HG03558 (cell line): ENCODE data around the gene TSLP.

Source experiments
- ATAC-seq: cut with Tn5 transposase; IDR thresholded peaks from one replicate; pipeline ENCODE4 v1.9.1; 2021; ENCODE audit warnings: moderate number of reproducible peaks; ENCODE audit not compliant: unreplicated experiment; ENCODE audit errors: extremely low read depth

Gene TSLP

DNA sequence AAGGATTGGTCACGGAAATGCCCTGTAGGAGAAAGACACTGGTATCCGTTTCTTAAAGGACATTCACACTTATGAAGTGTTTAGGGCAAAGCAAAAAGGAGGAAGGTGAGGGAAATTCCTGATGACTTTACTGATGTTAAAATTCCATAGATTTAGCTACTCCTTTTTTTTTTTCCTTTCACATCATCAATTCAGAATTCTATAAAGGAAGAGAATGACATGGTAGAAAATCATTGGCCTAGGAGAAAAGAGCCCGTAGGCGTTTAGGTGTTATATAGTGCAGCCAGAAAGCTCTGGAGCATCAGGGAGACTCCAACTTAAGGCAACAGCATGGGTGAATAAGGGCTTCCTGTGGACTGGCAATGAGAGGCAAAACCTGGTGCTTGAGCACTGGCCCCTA, at the start of gene TSLP:
Gene TSLP, plus strand, starts transcription at position 301 of the 400 bp plus-strand sequence. CDS start 178 bp downstream, outside the sequence.
- no peak for ATAC-seq

DNA sequence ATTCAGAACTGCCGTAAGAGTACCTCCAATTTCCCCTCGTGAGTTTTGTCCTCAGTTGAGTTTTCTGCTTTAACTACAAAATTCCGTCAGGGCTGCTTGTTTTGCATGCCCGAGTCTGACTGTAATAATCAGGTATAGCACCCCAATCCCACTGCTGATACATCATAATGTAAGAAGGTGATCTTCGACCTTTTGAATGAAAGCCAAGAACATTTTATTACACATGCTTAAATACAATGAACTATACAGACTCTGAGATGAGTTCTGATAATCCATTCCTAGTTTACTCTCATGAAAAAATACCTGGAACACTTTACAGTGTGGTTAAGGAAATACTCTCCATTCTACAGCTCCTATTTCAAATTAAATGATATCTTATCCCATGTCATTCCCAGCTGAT, 49.2 kb upstream of the TSLP start:
- ATAC-seq, result no peak

DNA sequence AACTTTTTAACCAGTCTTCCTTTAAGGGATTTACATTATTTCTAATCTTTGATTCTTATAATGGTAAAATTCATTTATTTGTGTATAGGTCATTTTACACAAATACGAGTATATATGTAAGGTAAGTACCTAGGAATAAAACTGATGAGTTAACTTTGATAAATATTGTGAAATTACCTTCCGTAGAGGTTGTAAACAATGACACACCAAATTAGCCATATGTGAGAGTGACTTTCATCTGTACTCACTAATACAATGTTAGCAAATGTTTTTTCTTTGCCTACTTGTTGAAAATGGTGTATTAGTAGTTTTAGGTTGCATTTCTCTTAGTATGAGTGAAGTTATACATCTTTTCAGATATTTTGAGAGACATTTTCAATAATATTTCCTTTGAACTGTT, 42.6 kb upstream of the TSLP start:
- no peak for ATAC-seq

DNA sequence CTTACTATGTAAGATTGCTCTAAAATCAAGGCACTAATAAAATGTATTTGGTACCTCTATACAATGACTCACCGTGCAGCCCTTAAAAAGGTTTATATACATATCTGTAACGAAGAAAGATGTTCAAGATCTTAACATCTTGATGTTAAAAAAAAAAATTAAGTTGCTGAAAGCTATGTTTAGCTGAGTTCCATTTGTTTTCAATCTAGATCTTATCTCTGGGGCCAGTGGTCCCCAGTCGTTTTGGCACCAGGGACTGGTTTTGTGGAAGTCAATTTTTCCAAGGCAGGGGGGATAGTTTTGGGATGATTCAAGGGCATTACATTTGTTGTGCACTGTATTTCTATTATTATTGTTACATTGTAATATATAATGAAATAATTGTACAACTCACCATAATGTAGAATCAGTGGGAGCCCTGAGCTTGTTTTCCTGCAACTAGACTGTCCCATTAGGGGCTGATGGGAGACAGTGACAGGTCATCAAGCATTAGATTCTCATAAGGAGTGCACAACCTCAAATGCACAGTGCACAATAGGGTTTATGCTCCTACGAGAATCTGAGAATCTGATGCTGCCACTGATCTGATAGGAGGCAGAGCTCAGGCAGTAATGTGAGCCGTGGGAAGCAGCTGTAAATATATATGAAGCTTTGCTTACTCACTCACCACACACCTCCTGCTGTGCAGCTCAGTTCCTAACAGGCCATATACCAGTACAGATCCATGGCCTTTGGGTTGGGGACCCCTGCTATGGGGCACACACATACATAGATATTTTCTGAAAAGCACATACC, 27.6 kb upstream of the TSLP start:
- ATAC-seq, result no peak

DNA sequence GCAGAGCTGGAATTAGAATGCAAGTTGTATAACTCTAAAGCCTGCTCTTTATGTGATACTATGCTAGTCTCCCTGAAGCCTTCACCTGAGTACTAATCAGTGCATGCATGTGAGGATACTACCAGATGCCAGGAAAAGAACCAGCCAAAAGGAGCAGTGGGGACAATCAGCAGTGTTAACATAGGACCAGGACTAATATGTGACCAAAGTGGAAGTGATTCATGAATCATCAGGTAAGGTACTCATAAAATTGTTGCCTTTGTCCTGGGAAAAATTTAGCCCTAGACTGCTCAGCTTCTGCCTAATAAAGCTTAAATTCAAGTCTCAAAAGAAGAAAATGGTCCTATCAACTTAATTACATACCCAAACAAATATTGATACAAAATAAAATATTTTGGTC, 13.4 kb upstream of the TSLP start:
- no peak for ATAC-seq

DNA sequence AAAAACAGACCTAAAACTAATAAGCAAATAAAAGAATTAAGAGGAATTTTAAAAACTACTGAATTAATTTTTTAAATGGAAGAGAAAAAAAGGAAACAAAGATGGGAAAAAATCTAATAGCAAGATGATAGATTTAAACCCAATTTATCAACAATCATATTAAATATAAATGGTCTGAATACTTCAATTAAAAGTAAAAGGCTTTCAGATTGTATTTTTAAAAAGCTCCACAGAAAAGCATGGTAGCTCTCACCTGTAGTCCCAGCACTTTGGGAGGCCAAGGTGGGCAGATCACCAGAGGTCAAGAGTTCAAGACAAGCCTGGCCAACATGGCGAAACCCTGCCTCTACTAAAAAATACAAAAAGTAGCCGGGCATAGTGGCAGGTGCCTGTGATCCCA, 11.3 kb upstream of the TSLP start:
- ATAC-seq, result no peak

DNA sequence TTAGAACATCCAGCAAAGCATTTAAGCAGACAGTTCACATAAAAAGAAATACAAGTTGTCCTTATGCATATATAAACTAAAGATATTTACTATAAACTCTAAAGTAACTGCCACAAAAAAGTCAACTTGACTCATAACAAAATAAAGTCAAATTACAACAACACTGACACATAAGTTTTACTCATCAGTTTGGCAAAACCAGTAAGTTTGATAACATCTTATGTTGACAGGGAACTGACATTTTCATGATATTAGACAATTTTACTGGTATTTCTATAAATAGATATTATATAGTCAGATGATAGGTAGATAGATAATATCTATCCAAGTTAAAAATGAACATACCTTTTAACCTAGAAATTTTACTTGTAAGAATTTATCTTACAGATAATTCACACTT, 9.9 kb upstream of the TSLP start:
- no peak for ATAC-seq

DNA sequence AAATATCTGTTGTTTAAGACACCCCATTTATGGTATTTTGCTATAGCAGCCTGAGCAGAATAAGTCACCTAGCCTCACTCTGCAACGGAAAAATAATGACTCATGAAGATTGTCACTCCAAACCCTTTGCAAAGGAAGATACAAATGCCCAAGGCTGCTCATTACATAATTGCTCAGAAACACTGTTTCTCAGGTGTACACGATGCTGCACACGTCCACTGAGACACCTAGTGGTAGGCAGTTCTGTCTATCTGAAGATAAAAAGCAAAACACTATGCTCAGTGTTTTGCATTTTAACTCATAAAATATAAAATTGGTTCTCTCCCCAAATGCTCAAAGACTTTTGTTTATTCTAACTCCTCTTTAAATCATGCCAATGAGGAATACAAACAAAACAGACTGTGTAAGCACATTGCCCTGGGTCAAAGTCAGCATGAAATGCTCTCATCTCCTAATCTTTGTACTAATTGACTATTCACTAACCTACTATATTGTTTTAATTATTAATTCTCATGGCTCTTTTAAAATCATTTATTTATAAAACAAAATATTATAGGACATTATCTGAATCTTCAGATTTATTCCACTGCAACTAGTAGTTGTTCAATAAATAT, 7.7 kb upstream of the TSLP start:
- ATAC-seq, result no peak

DNA sequence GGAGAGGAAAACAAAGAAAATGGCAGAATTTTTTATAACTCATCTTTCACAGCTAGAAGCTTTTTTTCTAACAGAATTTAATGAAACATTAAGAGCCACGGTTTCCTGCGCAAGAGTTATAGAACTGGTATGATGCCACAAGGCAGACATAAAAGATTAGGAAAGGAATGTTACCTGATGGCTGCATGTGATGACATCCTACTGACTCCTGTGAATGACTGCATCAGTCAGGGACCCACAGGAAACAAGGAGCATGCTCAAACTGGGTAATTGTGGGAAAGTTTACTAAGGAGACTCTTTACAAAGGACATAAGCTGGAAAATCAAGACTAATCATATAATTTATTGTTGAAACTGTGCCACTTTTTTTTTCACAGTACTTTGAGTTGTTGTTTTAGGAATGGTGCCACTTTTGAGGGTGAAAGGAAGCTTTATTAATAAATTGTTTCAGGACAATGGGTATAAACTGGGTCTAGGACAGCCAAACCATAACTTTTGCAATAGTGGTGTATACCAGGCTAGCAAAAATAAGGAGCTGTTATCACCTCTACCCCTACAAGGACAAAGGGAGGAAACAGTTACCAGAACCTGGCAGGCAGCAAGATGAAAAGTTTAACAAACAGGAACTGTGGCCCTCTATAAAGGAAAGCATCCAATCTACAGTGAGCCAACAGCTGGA, 5.1 kb upstream of the TSLP start:
- no peak for ATAC-seq

DNA sequence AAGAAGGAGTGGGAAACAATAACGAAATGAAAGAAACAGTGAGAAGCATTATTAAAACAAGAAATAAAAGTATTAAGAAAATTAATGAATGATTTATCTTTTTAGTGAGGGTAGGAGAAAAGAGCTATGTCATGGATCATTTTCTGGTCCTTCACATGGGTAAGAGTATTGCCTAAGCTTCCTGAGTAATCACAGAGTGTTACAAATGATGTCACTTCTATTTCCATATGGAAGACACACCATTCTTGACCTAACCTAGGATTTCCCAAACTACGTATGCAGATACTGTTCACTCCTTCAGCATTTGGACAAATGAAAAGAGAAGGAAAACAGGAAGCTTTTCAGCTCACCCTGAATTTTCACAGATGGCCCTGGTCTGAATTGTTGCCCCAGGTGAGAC, 3.3 kb upstream of the TSLP start:
- no peak for ATAC-seq

DNA sequence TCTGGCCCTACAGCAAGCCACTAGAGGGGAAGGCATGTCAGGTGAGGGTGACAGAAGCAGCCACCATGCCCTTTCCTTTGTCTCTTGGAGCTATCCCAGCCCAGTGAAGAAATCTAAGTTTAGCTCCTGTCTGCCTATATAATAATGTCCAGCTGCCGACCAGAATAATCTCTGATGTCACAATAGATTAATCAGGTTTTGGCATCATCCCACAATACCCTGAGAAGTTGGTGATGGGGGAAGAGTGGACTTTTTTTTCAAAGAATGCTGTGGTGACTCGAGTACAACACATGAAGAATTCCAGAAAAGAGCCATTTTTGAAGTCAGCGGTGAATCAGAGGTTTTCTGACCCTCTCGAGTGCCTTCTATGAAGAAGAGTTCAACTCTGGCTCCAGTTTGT, 1.7 kb upstream of the TSLP start:
- ATAC-seq, result no peak

DNA sequence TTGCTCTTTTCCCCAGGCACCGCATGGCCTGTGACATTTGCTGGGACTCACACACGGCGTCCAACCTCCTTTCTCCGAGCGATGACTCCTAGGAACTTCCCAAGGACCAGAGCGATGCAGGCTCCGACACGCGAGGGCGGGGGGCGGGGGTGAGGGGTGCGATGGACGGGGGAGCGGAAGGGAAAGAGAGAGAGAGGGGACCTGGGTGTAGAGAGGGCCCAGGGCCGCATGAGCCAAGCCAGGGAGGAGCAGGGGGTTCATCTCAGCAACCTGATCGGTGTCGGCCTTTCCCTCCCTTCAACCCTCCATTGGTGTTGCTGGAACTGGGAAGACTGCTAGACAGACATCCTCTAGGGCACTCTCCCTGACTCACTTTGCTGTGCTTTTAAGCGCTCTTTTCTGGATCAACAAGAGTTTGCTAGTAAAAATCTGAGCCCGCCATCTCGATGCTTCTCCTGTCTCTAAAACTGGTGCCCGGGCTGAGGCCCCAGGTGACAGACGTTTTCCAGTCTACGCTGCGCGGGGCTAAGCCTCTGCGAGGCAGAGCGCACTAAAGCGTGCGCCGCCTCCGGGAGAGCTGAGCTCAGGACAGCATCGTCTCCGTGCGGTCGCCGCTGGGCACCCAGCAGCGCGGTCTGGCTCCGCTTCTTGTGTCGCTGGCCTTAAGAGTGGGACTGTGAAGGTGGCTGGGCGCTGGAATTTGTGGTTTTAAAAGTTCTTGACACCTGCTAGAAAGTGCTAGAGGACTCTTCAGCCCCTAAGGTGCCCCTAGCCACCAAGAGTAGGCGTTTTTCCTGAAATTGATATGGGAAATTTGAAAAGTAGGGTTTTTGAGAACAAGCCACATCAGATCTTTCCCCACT, 1.0 kb upstream of the TSLP start:
- no peak for ATAC-seq

DNA sequence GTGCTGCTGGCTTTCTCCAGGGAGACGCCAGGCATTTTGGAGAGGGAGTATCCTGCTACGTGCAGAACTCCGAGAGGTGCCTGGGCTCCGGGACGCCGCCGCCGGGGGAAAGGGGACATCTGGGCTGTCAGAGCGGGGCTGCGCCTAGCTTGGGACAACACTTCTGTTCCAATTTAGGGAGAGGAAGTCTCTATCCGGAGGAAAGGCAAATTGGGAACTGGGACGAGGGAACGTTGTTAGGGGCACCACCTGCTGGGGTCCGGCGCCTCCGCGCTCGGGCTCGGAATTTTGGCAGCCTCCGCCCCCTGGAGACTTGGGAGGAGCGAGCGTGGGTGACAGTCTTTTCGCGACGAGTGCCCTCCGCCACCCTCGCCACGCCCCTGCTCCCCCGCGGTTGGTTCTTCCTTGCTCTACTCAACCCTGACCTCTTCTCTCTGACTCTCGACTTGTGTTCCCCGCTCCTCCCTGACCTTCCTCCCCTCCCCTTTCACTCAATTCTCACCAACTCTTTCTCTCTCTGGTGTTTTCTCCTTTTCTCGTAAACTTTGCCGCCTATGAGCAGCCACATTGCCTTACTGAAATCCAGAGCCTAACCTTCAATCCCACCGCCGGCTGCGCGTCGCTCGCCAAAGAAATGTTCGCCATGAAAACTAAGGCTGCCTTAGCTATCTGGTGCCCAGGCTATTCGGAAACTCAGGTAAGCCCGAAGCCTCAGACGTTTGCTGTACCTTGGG, 1.6 kb downstream of the TSLP start:
- ATAC-seq, result peak; percentile 48

DNA sequence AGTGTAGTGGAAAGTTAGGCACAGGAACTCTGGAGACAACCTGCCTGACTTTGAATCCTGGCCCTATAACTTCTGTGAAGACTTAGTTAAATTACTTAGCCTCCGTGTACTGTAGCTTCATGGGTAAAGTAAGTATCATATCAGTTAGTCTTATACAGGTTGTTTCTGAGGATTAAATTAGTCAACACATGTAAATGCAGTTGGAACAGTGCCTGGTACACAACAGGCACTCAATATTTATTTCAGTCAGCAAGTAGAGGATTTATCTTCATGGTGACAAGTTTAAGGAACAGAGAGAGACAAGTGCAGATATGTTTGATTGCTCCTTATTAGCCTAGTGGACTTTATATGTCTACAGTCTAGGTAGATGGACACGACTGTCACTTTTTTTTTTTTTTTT, 2.7 kb downstream of the TSLP start:
- no peak for ATAC-seq

DNA sequence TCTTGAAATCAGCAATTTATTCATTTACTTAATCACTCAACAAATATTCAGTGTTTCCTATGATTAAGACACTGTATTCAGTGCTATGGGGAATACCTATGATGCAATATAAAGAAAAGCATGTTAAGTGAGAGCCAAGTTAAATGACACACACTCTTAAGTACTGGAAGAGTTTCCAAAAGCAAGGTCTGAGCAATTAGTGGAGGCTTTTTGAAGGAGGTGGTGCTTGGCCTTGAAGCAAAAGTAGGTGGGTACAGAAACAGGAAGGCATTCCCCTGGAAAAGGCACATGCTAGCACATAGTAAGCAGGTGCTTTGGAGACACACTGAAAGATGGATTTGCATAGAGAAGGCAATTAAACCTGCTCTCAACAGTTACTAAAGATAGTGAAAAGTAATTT, 4.0 kb downstream of the TSLP start:
- no peak for ATAC-seq

DNA sequence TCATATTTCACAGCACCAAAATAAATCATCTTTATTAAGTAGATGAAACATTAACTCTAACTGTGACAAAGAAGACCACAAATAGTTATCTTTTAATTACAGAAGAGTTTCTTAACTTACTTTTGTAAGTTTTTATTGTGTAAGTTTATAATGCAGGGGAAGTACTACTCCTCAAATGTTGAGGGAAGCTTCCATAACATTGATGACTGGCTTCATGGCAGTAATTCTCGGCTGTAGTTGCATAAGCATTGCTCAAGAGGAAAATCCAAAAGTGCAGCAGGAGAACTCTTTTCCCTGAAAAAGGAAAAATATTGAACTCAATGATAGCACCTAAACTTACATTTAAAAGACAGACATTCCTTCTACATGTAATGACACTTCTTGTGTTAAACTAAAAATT, 4.6 kb downstream of the TSLP start:
- no peak for ATAC-seq

DNA sequence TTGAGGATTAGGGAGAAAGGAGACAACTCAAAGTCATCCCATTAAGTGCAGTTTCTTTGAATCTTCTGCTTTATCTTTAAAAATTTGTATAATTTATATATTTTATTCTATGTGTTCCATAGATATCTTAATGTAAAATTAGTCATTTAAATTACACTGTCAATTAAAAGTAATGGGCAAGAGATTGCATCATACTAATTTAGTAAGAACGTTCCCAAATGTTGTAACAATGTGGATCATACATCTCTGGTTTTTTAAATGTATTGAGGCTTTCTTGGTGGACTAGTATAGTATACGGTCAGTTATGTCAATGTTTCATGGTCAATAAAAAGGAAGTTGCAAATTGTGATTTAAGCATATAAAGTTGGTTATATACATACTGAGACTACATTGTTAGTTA, 6.2 kb downstream of the TSLP start:
- no peak for ATAC-seq

DNA sequence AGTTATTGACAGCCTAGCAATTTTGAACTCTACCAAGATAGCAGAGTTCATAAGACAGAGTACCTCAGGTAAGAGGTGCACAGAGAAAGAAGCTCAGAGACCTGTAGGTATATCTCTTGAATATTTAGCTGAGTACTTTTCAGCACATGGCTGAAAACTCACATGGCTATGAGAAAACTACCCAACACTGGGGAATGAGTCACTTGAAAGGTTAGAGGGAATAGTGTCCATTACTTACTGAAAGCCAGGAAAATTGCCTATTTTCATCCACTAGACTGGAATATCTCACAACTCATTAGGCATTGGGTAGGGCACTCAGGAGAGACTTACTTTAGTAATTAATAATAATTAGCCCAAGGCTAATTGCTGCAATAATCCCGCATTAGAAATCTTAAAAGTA, 8.3 kb downstream of the TSLP start:
- no peak for ATAC-seq

DNA sequence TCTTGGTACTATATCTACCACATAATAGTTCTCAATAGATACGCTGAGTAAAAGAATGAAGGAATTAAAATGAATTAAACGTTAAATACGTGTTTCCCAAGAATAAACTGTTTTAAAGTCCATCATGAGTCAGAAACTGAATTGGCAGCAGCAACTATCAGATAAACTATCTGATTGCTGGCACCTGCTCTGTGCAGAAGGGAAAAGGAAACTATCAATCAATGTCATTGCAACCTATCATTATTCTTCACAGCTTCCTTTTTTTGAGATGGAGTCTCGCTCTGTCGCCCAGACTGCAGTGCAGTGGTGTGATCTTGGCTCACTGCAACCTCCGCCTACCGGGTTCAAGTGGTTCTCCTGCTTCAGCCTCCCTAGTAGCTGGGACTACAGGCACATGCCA, 11.8 kb downstream of the TSLP start:
- no peak for ATAC-seq
